Neural progenitor cell (in vitro differentiated cells): ENCODE measurements around the gene ZXDC. TPM values are rescaled to one million over a fixed set of nuclear protein-coding genes. Genes with fewer than 3 reads are reported as not detected.

ENCODE experiments used
- DNase-seq: peaks from one replicate; pipeline ENCODE4 v3.0.0-alpha.2; 2016; ENCODE audit warnings: low spot score
- H2AFZ ChIP-seq: fragments of 200-600 bp; sonication (generic); replicated peaks from 2 replicates; pipeline ENCODE4 v1.6.1; 2016; ENCODE audit warnings: antibody characterized with exemption
- H3F3A ChIP-seq: fragments of 200-600 bp; sonication (generic); 2 replicates; pipeline ENCODE4 v1.6.1; 2016; ENCODE audit warnings: antibody characterized with exemption, low read depth
- H3K27ac ChIP-seq: fragments of 200-600 bp; sonication (generic); 2 replicates; pipeline ENCODE4 v1.5.1; 2016; ENCODE audit warnings: mild to moderate bottlenecking
- H3K27me3 ChIP-seq: fragments of 200-600 bp; sonication (generic); 2 replicates; pipeline ENCODE4 v1.6.1; 2016; ENCODE audit warnings: mild to moderate bottlenecking, moderate library complexity
- H3K36me3 ChIP-seq: fragments of 200-600 bp; sonication (generic); 2 replicates; pipeline ENCODE4 v1.5.1; 2016
- H3K4me1 ChIP-seq: fragments of 200-600 bp; sonication (generic); 2 replicates; pipeline ENCODE4 v1.6.1; 2016; ENCODE audit warnings: mixed run types
- H3K4me2 ChIP-seq: fragments of 200-600 bp; sonication (generic); 2 replicates; pipeline ENCODE4 v1.6.1; 2016
- H3K4me3 ChIP-seq: fragments of 200-600 bp; sonication (generic); 2 replicates; pipeline ENCODE4 v1.5.1; 2016
- H3K79me2 ChIP-seq: fragments of 200-600 bp; sonication (generic); 2 replicates; pipeline ENCODE4 v1.6.1; 2016; ENCODE audit warnings: low read depth
- H3K9ac ChIP-seq: fragments of 200-600 bp; sonication (generic); 2 replicates; pipeline ENCODE4 v1.6.1; 2016
- H3K9me3 ChIP-seq: fragments of 200-600 bp; sonication (generic); 2 replicates; pipeline ENCODE4 v1.5.1; 2016; ENCODE audit warnings: low read depth
- H4K20me1 ChIP-seq: fragments of 200-600 bp; sonication (generic); 2 replicates; pipeline ENCODE4 v1.6.1; 2016; ENCODE audit warnings: low read depth
- H3K27ac Mint-ChIP-seq: 3 replicates; pipeline ENCODE4 v1.8.0; 2021; ENCODE audit warnings: mixed read lengths
- H3K27me3 Mint-ChIP-seq: 2 replicates; pipeline ENCODE4 v1.8.0; 2022; ENCODE audit warnings: low read depth, mild to moderate bottlenecking, inconsistent platforms, moderate library complexity, mixed read lengths; ENCODE audit not compliant: insufficient read depth
- H3K36me3 Mint-ChIP-seq: 3 replicates; pipeline ENCODE4 v1.8.0; 2021; ENCODE audit warnings: mixed read lengths
- H3K4me1 Mint-ChIP-seq: 3 replicates; pipeline ENCODE4 v1.8.0; 2021; ENCODE audit warnings: mixed read lengths
- H3K4me3 Mint-ChIP-seq: 3 replicates; pipeline ENCODE4 v1.8.0; 2021; ENCODE audit warnings: mild to moderate bottlenecking, moderate library complexity, mixed read lengths
- H3K9me3 Mint-ChIP-seq: 3 replicates; pipeline ENCODE4 v1.8.0; 2020; ENCODE audit warnings: mixed read lengths
- EZH2 ChIP-seq: fragments of 200-600 bp; sonication (generic); IDR thresholded peaks from 2 replicates; pipeline ENCODE4 v1.6.1; 2017; ENCODE audit warnings: antibody characterized with exemption, mild to moderate bottlenecking, moderate library complexity
- EZH2phosphoT487 ChIP-seq: fragments of 200-600 bp; sonication (generic); IDR thresholded peaks from 2 replicates; pipeline ENCODE4 v1.6.1; 2017; ENCODE audit warnings: antibody characterized with exemption
- total RNA-seq: library from RNA; depleted of rRNA; stranded (reverse); fragments of >200 nt; gene quantifications from 2 replicates; pipeline ENCODE4 v1.2.3, GENCODE V29; 2015; ENCODE audit warnings: low replicate concordance
- TF ChIP-seq, protein P1 (sequence below): fragments of 200-600 bp; sonication (generic); IDR thresholded peaks from 2 replicates; pipeline ENCODE4 v1.5.1; 2017; ENCODE audit warnings: antibody characterized with exemption, mild to moderate bottlenecking

Gene ZXDC
- total RNA-seq, 1 donor from 2014 or later: 12.4 TPM

DNA sequence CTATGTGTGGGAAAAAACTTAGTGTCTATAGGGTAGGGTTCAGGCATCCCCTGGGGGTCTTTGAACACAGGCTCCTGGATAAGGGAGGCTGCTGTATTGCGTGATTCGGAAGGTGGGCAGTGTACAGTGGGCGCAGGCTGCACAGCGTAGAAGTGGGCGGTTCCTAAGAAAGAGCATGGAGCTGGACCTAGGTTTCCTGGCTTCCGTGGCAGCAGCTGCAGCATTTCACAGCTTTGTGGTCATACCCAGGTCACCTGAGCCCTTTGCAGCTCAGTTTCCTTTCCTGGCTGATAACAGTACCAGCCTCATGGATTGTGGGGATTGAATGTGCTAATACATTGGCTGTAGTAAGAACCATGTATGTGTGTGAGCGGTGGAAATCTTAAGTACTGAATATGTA, 58.7 kb downstream of the ZXDC start:
- Histone ChIP-seq H3F3A (no peaks in the 10 kb centered on the region), H3K4me1 (peaks cover 12% of the 10 kb centered on the region), H3K4me3 (no peak overlapping the region), H3K27ac (no peak overlapping the region), H3K36me3 (no peaks in the 10 kb centered on the region), H3K79me2 (no peaks in the 10 kb centered on the region), H3K4me2 (no peak overlapping the region), H3K9me3 (no peaks in the 10 kb centered on the region), H2AFZ (no peak overlapping the region), H4K20me1 (no peaks in the 10 kb centered on the region), H3K27me3 (no peaks in the 10 kb centered on the region), H3K9ac (no peak overlapping the region)
- Mint-ChIP-seq H3K4me1 (peaks cover 13% of the 10 kb centered on the region), H3K27ac (peak overlapping the region; percentile 37), H3K27me3 (no peaks in the 10 kb centered on the region), H3K4me3 (no peak overlapping the region), H3K9me3 (peaks cover 2% of the 10 kb centered on the region), H3K36me3 (peaks cover 1% of the 10 kb centered on the region)
- TF ChIP-seq EZH2phosphoT487 (no peak), EZH2 (no peak)
- TF ChIP-seq, protein P1, sequence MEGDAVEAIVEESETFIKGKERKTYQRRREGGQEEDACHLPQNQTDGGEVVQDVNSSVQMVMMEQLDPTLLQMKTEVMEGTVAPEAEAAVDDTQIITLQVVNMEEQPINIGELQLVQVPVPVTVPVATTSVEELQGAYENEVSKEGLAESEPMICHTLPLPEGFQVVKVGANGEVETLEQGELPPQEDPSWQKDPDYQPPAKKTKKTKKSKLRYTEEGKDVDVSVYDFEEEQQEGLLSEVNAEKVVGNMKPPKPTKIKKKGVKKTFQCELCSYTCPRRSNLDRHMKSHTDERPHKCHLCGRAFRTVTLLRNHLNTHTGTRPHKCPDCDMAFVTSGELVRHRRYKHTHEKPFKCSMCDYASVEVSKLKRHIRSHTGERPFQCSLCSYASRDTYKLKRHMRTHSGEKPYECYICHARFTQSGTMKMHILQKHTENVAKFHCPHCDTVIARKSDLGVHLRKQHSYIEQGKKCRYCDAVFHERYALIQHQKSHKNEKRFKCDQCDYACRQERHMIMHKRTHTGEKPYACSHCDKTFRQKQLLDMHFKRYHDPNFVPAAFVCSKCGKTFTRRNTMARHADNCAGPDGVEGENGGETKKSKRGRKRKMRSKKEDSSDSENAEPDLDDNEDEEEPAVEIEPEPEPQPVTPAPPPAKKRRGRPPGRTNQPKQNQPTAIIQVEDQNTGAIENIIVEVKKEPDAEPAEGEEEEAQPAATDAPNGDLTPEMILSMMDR: no peak
- DNase-seq: no peak

DNA sequence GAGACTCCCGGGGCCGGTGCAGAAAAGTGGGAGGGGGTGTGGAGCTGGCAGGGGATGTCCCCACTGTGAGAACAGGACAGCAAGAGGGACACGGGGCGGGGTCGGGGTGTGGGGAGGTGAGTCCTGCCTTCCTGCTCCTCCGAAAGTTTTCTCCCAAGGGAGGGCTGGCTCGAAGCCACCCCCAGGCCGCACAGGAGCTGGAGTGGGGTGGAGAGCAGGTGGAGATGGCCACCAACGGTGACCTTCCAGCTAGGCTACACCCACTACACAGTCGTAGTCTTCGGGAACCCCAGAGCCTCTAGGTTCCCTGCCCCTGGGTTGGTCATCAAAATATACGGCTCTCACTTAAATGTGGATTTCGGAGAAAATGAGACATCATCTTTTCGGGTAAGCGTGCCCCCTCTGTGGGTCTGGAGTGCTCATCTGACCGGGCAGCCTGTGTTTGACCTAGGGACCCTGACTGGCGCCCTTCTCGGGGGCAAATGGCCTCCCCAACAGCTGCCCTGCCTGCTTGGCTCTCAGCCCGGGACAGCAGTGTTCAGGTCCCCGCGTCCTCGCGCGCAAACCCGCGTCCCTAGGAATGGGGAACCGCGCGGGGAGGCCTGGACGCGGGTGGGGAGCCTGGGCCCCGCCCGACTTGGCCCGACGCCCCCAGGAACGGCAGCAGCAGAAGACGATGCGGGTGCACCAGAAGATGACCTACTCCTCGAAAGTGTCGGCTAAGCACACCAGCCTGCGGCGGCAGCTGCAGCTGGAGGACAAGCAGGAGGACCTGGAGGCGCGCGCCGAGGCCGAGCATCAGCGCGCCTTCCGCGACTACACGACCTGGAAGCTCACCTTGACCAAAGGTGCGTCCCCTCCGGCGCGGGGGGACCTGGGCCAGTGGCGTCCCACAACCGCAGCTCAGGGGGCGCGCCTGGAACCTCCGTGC, 59.8 kb downstream of the ZXDC start:
- no peaks in the 10 kb centered on the region for H3K36me3 ChIP-seq
- H3K27me3 ChIP-seq: no peaks in the 10 kb centered on the region
- Mint-ChIP-seq H3K4me3 (no peak overlapping the region), H3K4me1 (peaks cover 13% of the 10 kb centered on the region), H3K36me3 (peaks cover 1% of the 10 kb centered on the region), H3K27me3 (no peaks in the 10 kb centered on the region), H3K27ac (no peak overlapping the region), H3K9me3 (peaks cover 2% of the 10 kb centered on the region)
- no peak overlapping the region for H3K4me3 ChIP-seq
- no peak overlapping the region for H3K27ac ChIP-seq
- no peaks in the 10 kb centered on the region for H3K79me2 ChIP-seq
- H3F3A ChIP-seq: no peaks in the 10 kb centered on the region
- H3K9ac ChIP-seq: no peak overlapping the region
- no peak for TF ChIP-seq EZH2
- TF ChIP-seq EZH2phosphoT487: no peak
- TF ChIP-seq, protein P1: no peak
- no peaks in the 10 kb centered on the region for H4K20me1 ChIP-seq
- no peaks in the 10 kb centered on the region for H3K9me3 ChIP-seq
- peaks cover 12% of the 10 kb centered on the region for H3K4me1 ChIP-seq
- DNase-seq: no peak
- H3K4me2 ChIP-seq: no peak overlapping the region
- H2AFZ ChIP-seq: no peak overlapping the region

DNA sequence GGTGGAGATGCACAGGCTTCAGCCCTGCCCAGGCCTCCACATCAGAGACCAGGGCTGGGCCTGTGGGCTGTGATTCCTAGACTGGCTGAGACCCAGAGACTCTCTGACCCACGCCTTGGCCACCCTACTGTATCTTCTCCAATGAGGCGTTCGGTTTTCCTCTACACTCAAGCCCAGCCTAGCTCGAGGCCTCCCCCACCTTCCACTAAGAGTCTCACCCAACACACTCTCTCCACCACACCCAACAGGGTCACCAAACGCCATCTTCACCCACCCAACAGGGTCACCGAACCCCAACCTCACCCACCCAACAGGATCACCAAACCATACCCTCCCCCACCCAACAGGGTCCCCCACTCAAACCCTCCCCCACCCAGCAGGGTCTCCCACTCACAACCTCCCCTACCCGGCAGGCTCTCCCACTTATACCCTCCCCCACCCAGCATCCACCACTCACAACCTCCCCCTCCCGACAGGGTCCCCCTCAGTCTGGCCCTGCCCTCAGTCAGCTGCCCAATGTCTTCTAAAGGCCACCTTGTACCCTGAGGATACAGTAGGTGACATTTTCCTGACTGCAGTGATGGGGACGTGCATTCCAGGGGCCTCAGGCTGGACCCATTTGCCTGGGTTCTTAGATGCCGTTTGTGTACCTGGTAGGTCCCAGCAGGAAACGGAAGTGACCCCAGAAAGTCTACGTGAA, 60.6 kb downstream of the ZXDC start:
- Histone ChIP-seq H3K9me3 (no peaks in the 10 kb centered on the region), H3K27ac (no peak overlapping the region), H3F3A (no peaks in the 10 kb centered on the region), H2AFZ (no peak overlapping the region), H3K4me3 (no peak overlapping the region), H4K20me1 (no peaks in the 10 kb centered on the region), H3K27me3 (no peaks in the 10 kb centered on the region), H3K4me1 (peaks cover 12% of the 10 kb centered on the region), H3K9ac (no peak overlapping the region), H3K36me3 (no peaks in the 10 kb centered on the region), H3K79me2 (no peaks in the 10 kb centered on the region), H3K4me2 (no peak overlapping the region)
- H3K36me3 Mint-ChIP-seq: peaks cover 1% of the 10 kb centered on the region
- no peak overlapping the region for H3K27ac Mint-ChIP-seq
- TF ChIP-seq, protein P1: no peak
- no peak for TF ChIP-seq EZH2
- TF ChIP-seq EZH2phosphoT487: no peak
- H3K4me3 Mint-ChIP-seq: no peak overlapping the region
- H3K27me3 Mint-ChIP-seq: no peaks in the 10 kb centered on the region
- H3K9me3 Mint-ChIP-seq: peaks cover under 1% of the 10 kb centered on the region
- DNase-seq: no peak
- H3K4me1 Mint-ChIP-seq: peaks cover 8% of the 10 kb centered on the region
